Measurements from ENCODE around the gene AK4. TPM values are rescaled to one million over a fixed set of nuclear protein-coding genes. Genes with fewer than 3 reads are reported as not detected.

AK4 gene
- total and polyA plus RNA-seq, 2 of the 4 experiments (the other 2 are of a cell fraction), result 12.4 to 30.3 TPM

- H3K4me1 ChIP-seq (ENCODE audit: control insufficient read depth, insufficient read depth, low read length), result no peaks in the 10 kb centered on the region; the same call in 1 of the 2 replicates
- in situ Hi-C loops (cut with MboI; ENCODE audit: low sequenced_read_pairs), result loop anchor here (5.0 kb wide), 1 partner anchor 140 kb away; no protein-coding TSS in a partner anchor
- no peak overlapping the region for H2AFZ ChIP-seq (replicated peaks; ENCODE audit: low read length, poor library complexity)
- no peak overlapping the region for H3K14ac ChIP-seq (replicated peaks; ENCODE audit: low read depth, low read length)
- H3K36me3 ChIP-seq (ENCODE audit: control insufficient read depth, insufficient read depth, low read length), result no peaks in the 10 kb centered on the region
- BruUV-seq (replicated peaks), result no TSS peak
- no peak overlapping the region for H3K56ac ChIP-seq (ENCODE audit: extremely low read depth, insufficient read depth, low read length)
- no peak overlapping the region for H3K4ac ChIP-seq (ENCODE audit: low read depth, low read length)
- H2BK20ac ChIP-seq (ENCODE audit: low read depth, low read length), result no peak overlapping the region
- no peak overlapping the region for H4K5ac ChIP-seq (ENCODE audit: low read depth, low read length)
- CTCF ChIA-PET, result interaction anchor here (0.7 kb wide), 1 partner anchor 483 kb away, joined by 6 read pairs; no protein-coding TSS in a partner anchor
- H4K91ac ChIP-seq (ENCODE audit: insufficient read depth, low read depth, low read length), result no peak overlapping the region
- ATAC-seq (ENCODE audit: low read depth), result no peak
- no peak overlapping the region for H3K9ac ChIP-seq (ENCODE audit: low read depth, low read length)
- H3K18ac ChIP-seq (ENCODE audit: low read depth, low read length), result no peak overlapping the region
- no peak overlapping the region for H3K27ac ChIP-seq (ENCODE audit: insufficient read depth, low read length)
- H3K4me2 ChIP-seq (ENCODE audit: low read depth, low read length), result no peak overlapping the region
- no peak overlapping the region for H2BK15ac ChIP-seq (ENCODE audit: low read depth, low read length)
- DNase-seq, result no peak
- H3K79me1 ChIP-seq (ENCODE audit: low read depth in 1 of 2, low read length in 2 of 2), result peaks cover 0 to 13% of the 10 kb centered on the region in 2 experiments; a peak in 2 of 4 replicates
- no CpG with 5 or more reads among the region's 2 CpGs for WGBS, 2 experiments (ENCODE audit: extremely low coverage in 2 of 2, insufficient read length in 1 of 2)
- dilution Hi-C loops (cut with HindIII; ENCODE audit: low sequenced_read_pairs, unreplicated experiment), result no loop called here
- no peak overlapping the region for H2BK5ac ChIP-seq (ENCODE audit: low read depth, low read length, poor library complexity, severe bottlenecking)
- intact Hi-C loops (cut with micrococcal nuclease), result no loop called here
- H4K8ac ChIP-seq (ENCODE audit: low read depth in 2 of 2, low read length in 2 of 2), result no peak overlapping the region
- TF ChIP-seq ELK1 (IDR thresholded peaks at IDR 0.05; ENCODE audit: borderline replicate concordance, low read depth, low read length), result no peak
- TF ChIP-seq CHD1 (IDR thresholded peaks at IDR 0.05; ENCODE audit: low read depth, low read length), result no peak
- no peak for TF ChIP-seq RFX5 (IDR thresholded peaks at IDR 0.05; ENCODE audit: low read depth, low read length)
- TF ChIP-seq CEBPB (IDR thresholded peaks at IDR 0.05; ENCODE audit: low read depth, low read length), result no peak
- TF ChIP-seq RCOR1 (IDR thresholded peaks at IDR 0.05; ENCODE audit: insufficient replicate concordance, low read length), result no peak
- TF ChIP-seq SMC3 (IDR thresholded peaks at IDR 0.05; ENCODE audit: low read depth, low read length), result no peak
- TF ChIP-seq NFE2L2 (IDR thresholded peaks at IDR 0.05; ENCODE audit: low read depth, low read length), result no peak
- TF ChIP-seq RAD21 (IDR thresholded peaks at IDR 0.05; ENCODE audit: low read length), result no peak
- TF ChIP-seq CTCF (conservative IDR thresholded peaks at IDR 0.05; ENCODE audit: low read depth, low read length), result no peak
- no peak for TF ChIP-seq POLR2A (IDR thresholded peaks at IDR 0.05; ENCODE audit: low read depth, low read length)
- no peak for TF ChIP-seq FOS (IDR thresholded peaks at IDR 0.05; ENCODE audit: low read depth, low read length)
- TF ChIP-seq MAZ (IDR thresholded peaks at IDR 0.05; ENCODE audit: borderline replicate concordance, low read depth, low read length), result no peak
- no peak for TF ChIP-seq MXI1 (IDR thresholded peaks at IDR 0.05; ENCODE audit: borderline replicate concordance, low read depth, low read length)
- TF ChIP-seq BHLHE40 (IDR thresholded peaks at IDR 0.05; ENCODE audit: low read depth, low read length), result no peak
- TF ChIP-seq USF2 (IDR thresholded peaks at IDR 0.05; ENCODE audit: low read depth, low read length), result no peak
- TF ChIP-seq MAFK (IDR thresholded peaks at IDR 0.05; ENCODE audit: low read depth, low read length), result no peak
- H2BK120ac ChIP-seq (ENCODE audit: low read depth, low read length), result no peak overlapping the region
- H3K23ac ChIP-seq (ENCODE audit: low read depth, low read length), result no peak overlapping the region
- no peak overlapping the region for H2AK5ac ChIP-seq (ENCODE audit: low read depth, low read length)
- H2AK9ac ChIP-seq (replicated peaks; ENCODE audit: low read depth, low read length, poor library complexity), result no peak overlapping the region
- H4K20me1 ChIP-seq (ENCODE audit: insufficient read depth, low read length), result no peaks in the 10 kb centered on the region
- POLR2A ChIA-PET (ENCODE audit: unreplicated experiment), result no interaction called here
- H3K9me1 ChIP-seq (ENCODE audit: insufficient read depth, low read length), result no peaks in the 10 kb centered on the region
- H3K27me3 ChIP-seq (ENCODE audit: control insufficient read depth, insufficient read depth, low read length), result no peaks in the 10 kb centered on the region
- no peaks in the 10 kb centered on the region for H3K9me3 ChIP-seq (ENCODE audit: control insufficient read depth, insufficient read depth, low read length)
- no peak overlapping the region for H3K4me3 ChIP-seq (ENCODE audit: insufficient read depth, low read depth, low read length)
These were observed 58.8 kb downstream of the AK4 start for GRCh38 chr1:65206836-65207235.

Data from IMR-90 (cell line).